Measurements from ENCODE around the gene AFTPH.
A peak's percentile ranks its signal among the peaks of the same experiment; 100 is the strongest.

Gene AFTPH

GRCh38 chr2:64615192-64615763 lies 91.2 kb downstream of the AFTPH start:
- no peak for DNase-seq

DNA sequence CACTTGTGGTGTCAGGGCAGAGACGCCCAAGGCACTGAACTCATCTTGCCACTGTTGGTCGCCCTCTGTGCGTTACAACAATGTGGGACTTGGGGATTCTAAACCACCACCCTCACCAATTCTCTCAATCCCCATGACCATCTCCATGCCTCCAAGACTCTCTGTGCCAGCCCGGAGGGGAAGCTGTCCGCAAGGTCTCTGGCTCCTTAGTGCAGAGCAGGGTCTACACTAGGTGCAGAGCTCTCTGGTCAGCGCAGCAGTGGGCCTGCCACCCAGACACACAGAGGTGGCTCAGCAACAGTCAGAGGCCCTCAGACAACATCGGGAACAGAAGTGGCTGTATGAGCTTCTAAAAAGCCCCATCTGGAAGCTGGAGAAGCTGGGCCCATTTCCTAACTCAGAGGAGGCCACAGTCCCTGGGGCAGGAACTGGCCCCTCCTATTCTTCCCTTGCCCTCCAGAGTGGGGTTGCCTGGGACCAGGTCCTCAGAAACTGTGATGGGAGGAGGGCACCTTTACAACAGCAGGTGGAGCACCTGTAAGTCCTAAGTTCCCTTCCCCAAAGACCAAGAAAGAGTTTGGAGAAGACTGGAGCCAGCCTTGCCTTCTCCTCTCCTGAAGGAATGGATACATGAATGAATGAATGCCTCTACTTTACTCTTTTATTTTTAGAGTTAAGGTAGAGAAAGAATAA lies 91.9 kb downstream of the AFTPH start:
- DNase-seq, result no peak

- DNase-seq, result no peak
Measured at GRCh38 chr2:64617631-64618151, 93.6 kb downstream of the AFTPH start.

DNA sequence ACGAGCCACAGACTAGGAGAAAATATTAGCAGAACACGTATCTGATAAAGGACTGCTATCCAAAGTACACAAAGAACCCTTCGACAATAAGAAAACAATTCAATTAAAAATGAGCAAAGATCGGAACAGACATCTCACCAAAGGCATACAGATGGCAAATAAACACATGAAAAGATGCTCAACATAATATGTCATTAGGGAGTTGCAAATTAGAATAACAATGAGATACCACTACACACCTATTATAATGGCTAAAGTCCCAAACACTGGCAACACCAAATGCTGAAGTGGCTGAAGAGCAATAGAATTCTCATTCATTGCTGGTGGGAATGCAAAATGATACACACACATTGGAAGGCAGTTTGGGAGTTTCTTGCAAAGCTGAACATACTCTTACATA lies 96.5 kb downstream of the AFTPH start:
- no peak for DNase-seq

GRCh38 chr2:64622443-64623241 lies 98.5 kb downstream of the AFTPH start:
- no peak for DNase-seq

GRCh38 chr2:64623242-64623850 lies 99.2 kb downstream of the AFTPH start:
- no peak for DNase-seq

DNA sequence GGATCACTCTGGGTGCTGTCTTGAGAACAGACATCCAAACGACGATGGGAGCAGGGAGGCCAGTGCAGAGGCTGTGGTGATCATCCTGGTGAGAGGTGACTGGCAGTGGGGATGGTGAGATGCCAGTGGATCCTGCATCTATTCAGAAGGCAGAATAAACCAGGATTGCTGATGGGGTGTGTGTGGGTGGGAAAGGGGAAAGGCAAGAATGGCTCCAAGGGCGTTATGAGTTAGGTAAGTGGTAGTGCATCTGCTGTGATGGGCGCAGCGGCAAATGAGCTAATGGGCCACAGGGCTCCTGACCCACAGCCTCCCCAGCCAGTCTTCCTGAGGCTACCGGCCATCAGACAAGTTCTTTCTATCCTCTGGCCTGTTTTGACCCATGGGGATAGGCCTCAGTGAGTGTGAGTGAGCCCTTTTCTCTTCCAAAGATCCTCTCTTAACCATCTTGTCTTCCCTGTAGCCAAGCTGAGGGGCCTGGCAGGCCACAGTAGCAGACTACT lies 100.0 kb downstream of the AFTPH start:
- DNase-seq, result no peak

DNA sequence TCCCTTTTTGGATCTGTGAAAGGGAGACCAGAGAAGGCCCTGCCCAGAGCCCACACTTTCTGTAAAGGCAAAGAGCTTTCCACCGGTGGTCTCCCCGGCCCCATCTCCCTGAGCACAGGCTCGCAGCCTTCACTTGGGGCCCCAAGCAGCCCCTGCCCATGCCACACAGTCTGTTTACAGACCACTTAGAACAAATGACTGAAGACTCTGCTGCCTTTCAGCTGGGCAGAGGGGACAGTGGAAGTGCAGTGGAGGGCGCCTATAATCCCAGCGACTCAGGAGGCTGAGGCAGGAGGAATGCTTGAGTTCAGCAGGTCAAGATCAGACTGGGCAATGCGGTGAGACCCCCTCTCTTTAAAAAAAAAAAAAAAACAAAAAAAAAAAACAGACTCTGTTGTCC lies 100.7 kb downstream of the AFTPH start:
- no peak for DNase-seq

DNA sequence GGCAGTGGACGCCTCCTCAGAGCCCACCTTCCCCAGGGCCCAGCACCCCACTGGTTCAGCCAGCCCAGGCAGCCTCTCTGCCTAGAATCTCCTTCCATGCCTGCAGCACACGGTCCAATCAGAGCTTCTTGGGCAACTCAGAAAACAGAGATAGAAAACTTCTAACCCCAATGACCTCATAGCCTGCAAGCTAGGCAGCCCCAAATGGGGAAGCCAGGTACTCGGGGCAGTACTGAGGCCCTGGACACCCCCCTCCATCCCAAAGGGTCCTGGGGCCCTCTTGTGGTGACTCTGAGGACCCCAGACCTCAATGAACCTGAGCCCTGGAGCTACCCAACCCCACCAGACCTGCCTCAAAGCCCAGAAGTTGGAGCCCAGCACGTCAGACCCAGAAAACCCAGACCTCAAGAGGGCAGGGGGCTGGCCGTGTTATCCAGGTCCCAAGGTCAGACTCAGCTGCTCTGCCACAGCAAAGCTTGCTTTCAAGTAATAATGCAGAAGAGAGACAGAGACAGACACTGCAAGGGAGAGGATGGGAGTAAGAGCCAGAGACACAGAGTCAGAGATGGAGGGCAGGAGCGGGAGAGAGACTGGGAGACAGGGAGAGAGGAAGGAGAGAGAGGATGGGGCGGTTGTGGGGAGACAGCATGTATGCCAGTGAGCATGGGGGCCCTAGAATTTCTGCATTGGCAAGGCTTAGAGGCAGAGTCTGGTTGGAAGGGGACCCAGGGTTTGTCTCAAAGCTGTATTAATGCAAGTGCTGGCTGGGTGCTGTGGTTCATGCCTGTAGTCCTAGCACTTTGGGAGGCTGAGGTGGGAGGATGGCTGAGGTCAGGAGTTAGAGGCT lies 101.4 kb downstream of the AFTPH start:
- DNase-seq, result no peak

DNA sequence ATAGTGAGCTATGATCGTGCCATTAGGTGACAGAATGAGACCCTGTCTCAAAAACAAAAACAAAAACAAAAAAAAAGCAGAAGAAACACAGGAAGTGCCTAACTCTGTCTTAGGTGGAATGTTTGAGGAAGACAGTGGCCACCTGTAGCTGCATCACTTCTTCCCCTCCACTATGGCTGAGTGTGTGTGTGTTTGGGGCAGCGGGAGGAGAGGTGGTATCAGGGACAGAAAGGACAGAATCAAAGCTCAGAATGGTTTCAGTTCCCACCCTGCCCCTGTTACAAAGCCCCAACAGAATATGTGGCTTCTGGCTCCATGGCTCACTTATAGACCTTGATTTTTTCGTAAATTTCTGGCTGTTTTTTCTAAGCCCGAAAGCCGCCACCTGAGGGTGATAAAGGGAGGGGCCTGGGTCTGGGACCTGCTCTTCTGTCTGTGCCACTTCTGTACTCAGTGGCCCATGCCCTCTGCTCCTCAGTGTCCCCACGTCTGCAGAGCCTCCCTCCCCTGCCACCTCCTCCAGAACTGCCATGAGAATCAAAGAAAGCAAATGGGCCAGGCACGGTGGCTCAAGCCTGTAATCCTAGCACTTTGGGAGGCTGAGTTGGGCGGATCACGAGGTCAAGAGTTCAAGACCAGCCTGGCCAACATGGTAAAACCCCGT lies 102.2 kb downstream of the AFTPH start:
- no peak for DNase-seq

GRCh38 chr2:64626963-64627760 lies 103.0 kb downstream of the AFTPH start:
- no peak for DNase-seq

DNA sequence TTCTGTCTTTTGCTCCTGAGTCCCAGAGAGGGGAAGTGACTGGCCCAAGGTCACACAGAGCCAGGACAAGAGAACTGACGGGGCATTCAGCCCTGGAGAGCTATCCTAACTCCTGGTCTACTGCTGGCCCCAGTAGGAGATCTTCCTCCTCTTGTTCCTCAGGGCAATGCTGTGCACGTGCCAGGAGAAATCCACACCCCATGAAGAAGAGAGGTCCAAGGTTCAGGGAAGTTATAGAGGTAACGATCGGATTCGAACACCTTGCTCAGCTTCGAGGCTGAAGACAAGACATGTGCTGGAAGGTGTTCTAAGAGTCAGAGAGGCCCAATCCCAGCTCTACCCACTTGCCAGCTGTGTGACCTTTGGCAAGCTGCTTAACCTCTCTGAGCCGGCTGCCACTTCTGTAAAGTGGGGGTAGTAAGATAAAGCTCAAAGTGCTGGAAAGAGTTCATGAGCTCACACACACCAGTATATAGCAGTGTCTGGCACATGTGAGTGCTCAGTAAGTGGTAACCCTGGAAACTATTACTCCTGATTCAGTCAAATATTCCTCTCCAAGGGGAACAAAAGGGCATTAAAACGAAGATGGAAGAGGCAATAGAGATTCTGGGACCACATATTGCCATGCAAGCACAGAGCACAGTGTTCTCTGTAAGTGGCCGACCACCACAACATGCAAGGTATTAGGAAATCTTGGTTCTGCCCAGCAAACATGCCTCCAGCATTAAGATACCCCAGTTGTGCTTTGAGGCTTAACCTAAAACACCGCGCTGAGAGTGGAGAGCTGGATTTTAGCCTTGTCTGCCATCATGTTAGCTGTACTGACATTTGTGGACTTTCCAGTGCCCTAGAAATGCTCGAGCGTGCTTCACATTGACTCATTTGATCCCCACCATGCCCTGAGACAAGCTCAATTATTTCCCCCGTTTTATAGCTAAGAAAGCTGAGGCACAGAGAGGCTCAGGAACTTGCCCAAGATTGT lies 104.0 kb downstream of the AFTPH start:
- DNase-seq, result no peak

GRCh38 chr2:64629329-64629781 lies 105.2 kb downstream of the AFTPH start:
- no peak for DNase-seq

GRCh38 chr2:64629875-64630274 lies 105.7 kb downstream of the AFTPH start:
- DNase-seq, result no peak

- DNase-seq, result no peak
Measured at GRCh38 chr2:64630752-64631151, 106.6 kb downstream of the AFTPH start.

DNA sequence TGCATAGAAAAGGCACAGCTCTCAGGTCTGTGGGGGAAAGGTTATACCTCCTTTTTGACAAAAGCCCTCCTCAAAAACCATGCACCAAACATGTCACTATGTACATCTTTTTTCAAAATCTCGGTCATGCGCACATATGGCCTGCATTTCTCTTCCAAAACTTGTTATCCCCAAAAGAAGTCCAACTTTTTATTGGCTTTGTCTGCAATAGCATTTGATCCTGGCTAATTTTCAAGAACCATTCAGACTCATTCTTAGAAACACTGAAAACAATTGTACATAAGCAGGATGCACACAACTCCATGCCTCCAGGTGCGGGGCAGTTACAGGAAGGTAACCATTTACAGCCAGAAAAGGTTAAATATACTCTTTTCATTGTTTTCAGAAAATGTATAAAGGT lies 107.6 kb downstream of the AFTPH start:
- DNase-seq, result no peak

DNA sequence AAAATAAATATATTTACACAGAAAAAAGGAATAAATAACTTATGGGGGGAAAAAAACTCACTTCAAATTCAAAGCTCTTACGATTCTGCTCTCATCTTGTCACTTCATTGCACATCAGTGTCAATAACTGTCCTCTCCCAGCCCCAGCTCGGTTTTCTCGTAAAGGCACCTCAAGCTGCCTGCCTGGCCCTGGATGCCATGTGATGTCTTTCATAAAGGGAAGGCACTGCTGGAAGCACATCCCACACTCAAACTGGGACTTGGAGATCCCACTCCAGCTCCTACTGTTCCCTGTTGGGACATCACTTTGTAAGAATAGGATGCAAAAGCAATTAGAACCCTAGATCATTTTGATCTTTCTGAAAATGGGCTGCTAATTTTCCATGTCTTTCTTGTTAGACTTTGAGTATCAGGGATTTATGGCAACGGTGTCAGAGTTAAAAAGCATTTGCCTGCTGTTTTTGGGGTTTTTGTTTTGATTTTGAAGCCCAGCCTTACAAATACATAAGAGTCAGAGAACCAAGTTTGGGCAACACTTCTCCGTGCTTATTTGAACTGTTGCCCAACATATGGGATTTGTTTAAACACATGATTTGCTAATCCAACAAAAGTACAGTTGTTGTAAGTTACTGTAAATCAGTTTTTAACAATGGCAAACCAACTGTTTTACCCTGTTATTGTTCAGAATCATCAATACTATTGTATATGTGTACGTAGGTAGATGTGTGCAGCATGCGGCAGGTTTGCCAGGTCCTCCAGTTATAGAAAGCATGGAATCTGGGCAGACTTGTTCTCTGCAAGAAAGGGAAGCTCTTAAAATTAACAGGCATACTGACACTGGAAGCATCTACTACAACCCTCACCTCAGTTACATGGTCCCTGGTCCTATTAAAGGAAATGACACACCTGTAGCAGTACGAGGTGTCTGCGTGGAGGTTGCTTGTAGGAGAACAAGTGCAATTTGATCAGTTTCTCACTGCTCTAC lies 109.0 kb downstream of the AFTPH start:
- peak; percentile 47 for DNase-seq

All from fibroblast of skin of right biceps (primary cell).